M059J (cell line): ENCODE measurements around the gene MAT2A. TPM values are rescaled to one million over a fixed set of nuclear protein-coding genes. Genes with fewer than 3 reads are reported as not detected.
A peak's percentile ranks its signal among the peaks of the same experiment; 100 is the strongest.
"Not testable (repeated sequence)": the region's sequence is repeated elsewhere in the genome, so short reads cannot be mapped to it uniquely, and the experiment has no call there.

Source experiments
- DNase-seq: peaks from one replicate; pipeline ENCODE4 v3.0.0-alpha.2; 2012; ENCODE audit warnings: low read depth
- total RNA-seq: library from RNA; depleted of rRNA; stranded (reverse); fragments of >200 nt; shearing (Covaris generic); gene quantifications from 2 replicates; pipeline ENCODE4 v1.2.3, GENCODE V29; 2014; rRNA removed

The MAT2A gene
- total RNA-seq, 1 experiment from 2014 or later, result 72.4 TPM

DNA sequence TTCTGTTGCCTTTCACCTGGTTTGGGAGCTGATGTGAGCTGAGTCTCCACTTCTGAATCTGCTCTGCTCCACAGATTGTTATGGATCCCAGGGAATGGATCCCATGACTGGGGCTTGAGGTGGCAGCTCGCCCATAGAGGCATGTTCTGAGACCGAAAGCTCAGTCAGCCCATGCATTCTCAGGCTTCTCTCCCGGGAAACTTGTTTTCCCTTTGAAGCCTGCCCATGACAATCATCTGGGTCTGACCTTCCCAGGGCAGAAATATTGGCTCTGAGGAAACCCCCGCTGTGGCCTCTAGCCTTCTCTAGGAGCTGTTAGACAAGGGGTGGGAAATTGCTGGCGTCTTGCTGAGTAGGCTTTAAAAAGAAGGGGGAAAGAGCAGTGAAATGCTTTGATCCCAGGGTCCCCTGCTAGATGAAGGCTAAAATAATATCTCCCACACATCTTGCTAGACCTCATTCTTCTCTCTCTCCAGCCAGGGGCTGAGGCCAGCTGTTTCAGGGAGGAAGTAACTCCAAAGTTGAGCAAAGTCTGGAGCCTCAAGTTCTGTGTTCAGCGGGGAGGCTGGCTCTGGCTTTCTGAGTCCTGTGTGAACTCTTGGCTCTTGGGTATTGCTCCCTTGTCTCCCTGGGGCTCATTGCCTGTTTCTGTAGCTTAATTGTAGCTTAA is 40.4 kb downstream of the MAT2A start:
- no peak for DNase-seq

DNA sequence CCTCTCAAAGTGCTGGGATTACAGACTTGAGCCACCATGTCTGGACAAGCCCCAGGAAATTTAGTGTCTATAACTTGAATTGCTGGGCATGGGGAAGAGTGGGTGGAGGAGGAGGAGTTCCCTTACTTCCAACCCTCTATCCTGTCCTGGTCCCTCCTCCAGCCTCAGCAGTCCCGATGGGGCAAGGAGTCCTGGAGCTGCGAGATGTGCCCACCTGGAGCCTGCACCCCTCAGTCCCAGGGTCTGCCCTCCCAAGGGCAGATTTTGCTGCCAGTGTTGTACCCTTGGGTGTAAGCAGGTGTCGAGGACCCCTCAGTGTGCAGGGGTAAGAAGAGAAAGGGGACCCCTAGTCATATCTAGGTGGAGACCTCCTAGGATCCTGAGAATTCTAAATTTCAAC is 41.2 kb downstream of the MAT2A start:
- DNase-seq, result no peak

DNA sequence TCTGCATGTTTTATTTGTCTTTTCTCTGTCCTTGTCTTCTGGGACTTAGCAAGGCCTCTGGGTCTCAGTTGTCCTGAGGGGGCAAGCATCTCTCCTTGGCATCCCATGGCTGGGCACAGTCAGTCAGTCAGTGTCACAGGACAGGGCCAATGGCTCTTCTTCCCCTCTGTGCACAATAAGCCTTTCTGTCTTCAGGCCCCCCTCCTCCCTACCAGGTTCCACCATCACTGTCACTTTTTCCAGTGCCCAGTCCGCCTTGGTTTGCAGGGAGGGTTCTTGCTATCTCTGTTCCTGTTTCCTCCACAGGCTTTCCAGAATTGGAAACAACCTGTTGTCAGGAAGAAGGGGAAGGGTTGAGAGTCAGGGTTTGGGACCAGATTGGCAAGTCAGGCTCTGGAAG is 43.5 kb downstream of the MAT2A start:
- no peak for DNase-seq

DNA sequence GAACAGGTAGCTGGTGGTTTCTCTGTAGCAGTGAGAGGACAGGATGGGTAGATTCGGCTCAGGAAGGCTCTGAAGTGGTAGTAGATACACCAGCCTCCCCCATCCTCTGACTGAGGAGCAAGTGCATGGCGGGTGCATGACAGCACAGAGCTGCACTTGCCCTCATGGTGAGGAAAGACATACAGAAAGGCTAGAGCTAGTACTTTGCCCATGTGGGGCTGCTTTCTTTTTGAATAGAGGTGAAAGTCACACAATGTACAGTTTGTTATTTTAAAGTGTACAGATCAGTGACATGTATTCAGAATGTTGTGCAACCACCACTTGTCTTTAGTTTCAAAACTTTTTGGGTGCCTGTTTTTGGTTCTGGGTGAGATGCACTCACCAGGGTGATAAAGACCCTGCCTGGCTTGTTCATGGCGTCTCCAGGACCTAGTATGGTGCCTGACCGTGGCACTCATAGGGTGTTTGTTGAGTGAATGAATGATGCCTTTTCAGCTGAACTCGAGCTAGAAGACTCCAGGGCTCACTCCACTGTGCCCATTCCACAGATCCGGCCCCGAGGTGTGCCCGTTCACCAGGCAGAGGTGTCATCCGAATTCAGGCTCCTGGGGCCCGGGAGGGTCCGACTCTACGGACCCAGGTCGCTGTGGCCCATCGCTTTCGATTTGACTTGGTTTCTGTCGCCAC is 44.8 kb downstream of the MAT2A start:
- DNase-seq, result no peak

DNA sequence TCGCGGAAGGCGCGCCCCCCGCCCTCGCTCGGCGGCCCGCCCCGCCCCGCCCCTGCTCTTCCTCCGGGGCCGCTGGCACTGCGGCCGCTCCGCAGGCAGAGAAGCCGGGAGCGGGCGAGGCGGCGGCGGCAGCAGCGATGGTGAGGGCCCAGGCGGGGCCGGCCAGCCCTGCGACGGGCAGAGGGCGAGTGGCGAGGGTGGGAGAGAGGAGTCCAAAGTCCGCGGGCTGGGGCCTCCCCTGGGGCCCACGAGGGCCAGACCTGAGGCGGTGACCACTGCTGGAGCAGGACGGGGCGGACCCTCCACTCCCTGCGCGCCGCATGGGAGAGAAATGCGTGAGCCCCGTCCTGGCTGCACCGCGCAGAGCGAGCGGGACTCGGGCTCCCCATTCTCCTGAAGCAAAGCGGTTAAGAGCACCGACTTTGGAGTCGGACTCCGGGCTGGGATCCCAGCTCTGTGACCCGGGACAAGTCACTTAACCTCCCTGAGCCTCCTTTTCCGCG is 45.4 kb downstream of the MAT2A start, which contains the start of gene VAMP5:
VAMP5 (plus strand) TSS at position 78 of the 503 bp plus-strand sequence; CDS start at position 138, 60 bp downstream.
- DNase-seq, result peak; percentile 30

DNA sequence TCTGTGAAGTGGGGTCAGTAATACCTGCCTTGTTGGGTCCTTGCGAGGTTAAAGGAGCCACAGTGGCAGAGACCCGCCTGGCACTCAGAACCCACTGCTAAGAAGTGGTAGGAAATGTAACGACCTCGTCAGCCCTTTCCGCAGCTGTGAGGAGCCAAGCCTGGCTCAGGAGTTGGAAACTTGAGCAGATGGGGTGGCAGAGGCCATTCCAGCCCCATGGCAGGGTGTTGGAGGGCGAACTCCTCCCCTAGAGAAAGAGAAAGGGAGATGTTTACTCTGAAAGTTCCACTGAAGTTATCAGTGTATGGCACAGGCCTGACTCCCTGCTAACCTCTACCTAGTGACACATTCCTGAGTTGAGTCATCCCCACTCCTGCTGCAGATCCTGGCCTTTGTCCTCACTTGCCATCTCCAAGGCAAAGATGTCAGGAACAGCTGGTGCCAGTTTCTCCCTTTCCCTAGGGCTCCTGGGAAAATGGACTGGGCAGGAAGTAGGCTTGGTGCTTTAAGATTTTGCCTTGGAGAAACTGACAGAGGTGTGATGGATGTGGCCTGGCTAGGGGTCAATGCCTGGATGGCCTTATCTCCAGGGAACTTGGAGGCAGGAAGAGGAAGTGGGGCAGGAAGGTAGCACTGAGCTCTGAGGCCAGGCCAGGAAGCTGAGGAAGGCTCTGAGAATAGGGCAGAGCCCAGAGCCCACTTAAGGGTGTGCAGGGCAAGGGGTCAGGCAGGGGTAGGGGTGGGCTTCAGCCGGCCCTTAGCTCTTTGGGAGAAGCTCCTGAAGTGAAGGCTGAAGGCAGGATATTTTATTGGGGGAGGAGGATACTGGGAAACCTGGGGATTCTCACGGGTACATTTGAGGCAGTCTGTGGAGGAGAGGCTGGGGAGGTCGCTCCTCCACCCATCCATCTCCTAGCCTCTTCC is 46.2 kb downstream of the MAT2A start:
- peak; percentile 95 for DNase-seq

DNA sequence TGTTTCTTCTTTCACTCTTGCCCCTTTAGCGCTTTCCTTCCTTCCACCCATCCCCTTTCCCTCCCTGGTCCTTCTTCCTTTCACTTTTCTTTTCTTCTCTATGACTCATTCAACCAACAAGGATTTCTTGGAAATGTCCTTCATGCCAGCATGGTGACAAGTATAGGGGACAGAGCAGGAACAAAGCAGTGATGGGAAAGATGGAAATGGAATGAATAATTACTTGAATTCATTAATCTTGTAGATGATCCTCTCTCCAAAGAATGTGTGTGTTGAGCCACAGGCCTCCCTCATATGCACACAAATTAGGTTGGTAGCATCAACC is 46.8 kb downstream of the MAT2A start:
- peak; percentile 87 for DNase-seq

DNA sequence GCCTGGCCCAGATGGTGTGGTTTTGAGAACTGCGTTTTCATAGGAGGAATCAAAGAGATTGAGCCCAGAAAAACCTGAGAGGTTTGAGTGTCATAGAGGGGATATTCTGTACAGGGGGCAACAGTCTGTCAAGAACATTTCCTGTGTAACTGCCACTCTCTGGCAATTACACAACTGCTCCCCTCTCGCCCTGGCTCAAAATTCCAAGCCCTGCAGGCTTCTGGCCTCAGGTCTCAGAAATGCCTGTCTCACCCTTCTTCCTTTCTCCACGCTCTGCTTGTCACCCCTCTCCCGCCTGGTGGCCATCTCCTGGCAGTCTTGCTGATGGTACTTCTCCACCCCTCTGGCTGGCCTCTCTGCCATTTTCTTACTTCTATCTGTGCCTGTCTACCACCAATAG is 49.3 kb downstream of the MAT2A start:
- DNase-seq, result no peak

DNA sequence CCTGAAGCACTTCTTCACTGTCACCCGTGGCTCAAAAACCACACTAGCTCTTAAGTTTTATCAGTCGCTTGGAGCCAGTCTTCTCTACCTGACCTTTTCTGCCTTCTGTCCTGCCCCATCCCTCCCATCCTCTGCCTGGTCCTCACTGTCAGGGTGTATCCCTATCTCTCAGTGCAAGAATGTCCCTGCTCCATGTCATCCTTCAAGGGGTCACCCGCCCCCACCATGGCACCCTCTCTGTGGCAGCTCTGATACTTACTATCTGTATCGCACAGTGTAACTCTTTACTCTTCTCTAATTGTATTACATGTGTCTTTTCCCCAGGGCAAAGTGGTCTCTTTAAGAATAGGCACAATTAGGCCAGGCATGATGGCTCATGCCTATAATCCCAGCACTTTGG is 49.7 kb downstream of the MAT2A start:
- DNase-seq, result no peak

DNA sequence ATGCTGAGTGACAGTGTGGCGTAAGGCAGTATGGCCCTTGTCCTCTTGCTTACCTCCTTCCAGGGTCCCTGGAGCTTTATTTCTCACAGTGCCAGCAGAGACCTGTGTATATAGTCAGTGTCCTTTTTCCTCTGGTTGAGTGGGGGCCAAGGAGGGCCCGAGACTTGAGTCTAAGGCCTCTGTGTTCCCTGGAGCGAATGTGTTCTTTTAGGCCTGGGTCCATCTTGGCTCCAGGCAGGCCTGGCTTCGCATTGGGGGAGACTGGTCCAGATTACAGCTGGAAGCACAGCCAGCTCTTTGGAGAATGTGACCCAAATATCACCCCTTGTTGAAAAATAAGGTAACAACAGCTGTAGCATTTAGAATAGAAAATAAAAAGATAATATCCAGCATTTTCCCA is 50.2 kb downstream of the MAT2A start:
- DNase-seq, result no peak

DNA sequence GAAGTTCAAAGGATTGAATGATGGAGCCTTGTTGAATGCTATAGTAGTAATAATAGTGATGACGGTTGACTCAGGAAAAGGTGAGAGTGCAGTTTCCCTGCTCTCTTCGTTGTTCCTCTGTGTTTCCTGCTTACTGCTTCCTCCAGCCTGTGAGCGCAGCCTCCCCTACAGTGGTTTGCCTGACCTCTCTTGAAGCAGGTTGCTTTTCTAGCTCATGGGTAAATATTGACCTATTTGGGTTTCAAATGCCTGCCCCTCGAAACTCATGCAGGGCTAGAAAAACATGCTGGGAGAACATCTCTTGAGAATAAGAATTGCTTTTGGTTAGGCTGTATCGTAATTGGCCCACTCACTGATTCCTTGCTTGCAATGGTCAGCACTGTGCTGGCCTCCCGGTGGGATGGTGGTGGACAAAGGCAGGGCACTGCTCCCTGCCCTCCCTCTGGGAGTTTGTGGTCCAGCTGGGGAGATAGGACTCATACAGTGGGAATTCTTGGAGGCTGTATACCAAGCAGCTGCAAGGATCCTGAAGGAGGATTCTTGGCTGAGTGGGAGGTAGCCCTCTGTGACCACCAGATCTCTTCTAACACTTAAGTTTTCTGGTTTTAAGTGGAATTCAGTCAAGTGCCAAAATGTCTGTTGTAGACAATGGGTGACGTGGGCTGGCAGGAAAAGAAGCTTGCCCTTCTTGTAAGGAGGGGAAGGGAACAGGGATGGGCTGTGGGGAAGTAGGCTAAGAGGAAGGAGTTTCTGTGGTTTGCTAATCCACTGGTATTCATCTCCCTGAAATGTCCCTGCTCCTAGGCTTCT is 51.2 kb downstream of the MAT2A start:
- DNase-seq, result peak; percentile 82

DNA sequence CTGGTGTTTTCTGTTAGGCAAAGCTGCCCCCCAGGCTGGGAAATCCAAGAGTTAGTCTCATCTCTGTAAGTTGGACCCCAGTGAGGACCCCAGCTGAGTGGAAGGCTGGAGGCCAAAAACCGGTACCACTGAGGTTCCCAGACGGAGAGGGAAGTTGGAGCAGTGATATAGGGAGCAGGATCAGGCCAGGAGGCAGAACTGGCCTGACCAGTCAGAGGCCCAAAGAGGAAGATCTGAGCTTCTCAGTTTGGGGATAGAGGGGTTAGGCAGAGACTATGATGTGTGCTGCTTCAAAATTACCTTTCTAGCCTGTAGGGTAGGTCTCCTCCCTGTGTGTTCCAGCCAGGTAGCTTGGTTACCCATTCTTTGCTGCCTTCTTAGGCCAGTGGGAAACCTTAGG is 52.0 kb downstream of the MAT2A start:
- DNase-seq, result no peak

DNA sequence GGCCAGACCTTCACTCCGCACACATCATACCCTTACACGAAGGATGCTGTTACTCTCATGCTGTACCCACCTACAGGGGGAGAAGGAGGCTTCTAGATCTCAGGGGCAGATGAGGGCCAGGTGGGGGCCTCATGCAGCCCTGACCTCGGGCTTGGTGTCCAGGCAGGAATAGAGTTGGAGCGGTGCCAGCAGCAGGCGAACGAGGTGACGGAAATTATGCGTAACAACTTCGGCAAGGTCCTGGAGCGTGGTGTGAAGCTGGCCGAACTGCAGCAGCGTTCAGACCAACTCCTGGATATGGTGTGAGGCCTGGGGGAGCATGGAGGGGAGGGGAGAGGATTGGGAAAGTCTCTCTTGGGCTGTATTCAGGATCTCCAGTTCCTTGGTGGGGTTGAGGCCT is 52.6 kb downstream of the MAT2A start:
- no peak for DNase-seq

DNA sequence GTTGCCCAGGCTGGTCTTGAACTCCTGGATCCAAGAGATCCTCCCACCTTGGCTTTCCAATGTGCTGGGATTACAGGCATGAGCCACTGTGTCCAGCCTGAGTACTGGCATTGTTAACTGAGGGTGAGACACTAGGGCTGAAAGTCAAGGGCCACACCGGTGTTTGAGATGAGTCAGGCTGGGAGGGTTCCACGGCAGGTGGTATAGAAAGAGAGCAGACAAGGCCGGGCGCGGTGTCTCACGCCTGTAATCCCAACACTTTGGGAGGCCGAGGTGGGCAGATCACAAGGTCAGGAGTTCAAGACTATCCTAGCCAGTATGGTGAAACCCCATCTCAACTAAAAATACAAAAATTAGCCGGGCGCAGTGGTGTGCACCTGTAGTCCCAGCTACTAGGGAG is 53.3 kb downstream of the MAT2A start:
- DNase-seq, result not testable (repeated sequence)

DNA sequence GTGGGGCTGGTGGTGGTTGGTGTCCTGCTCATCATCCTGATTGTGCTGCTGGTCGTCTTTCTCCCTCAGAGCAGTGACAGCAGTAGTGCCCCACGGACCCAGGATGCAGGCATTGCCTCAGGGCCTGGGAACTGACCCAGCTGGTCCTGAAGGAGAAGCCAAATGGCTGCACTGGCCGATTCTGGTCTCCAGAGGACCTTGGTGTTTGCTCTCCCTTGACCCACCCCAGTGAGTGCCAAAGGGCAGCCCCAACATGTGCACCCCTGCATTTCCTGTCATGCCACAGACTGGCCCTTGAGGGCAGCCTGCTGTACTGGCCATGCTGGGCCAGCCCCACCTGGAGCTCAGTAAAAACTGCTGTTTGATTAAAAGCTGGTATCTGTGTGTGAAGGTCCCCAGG is 54.1 kb downstream of the MAT2A start:
- DNase-seq, result no peak

Other genes starting within 250 kb of the MAT2A start
- gene TGOLN2, start 211.2 kb upstream of the MAT2A start, total RNA-seq, result 88.8 and 134 TPM in 2 replicates
- gene RETSAT, start 184.6 kb upstream of the MAT2A start, total RNA-seq, result 19.0 and 25.0 TPM in 2 replicates
- gene ELMOD3, start 184.4 kb upstream of the MAT2A start, total RNA-seq, result 9.6 and 13.1 TPM in 2 replicates
- 78.8 and 89.4 TPM in 2 replicates for gene CAPG, start 128.8 kb upstream of the MAT2A start, total RNA-seq
- gene SH2D6, start 120.5 kb upstream of the MAT2A start, total RNA-seq, result not detected in 2 replicates
- gene GGCX, start 22.3 kb downstream of the MAT2A start, total RNA-seq, result 21.2 and 56.2 TPM in 2 replicates
- gene VAMP8, start 38.4 kb downstream of the MAT2A start, total RNA-seq, result 0.27 TPM in 1 of 2 replicates, not detected in the other
- gene VAMP5, start 45.3 kb downstream of the MAT2A start, total RNA-seq, result 15.1 and 22.3 TPM in 2 replicates
- 332 and 413 TPM in 2 replicates for gene RNF181, start 56.6 kb downstream of the MAT2A start, total RNA-seq
- 2.3 and 3.6 TPM in 2 replicates for gene TMEM150A, start 63.5 kb downstream of the MAT2A start, total RNA-seq
- gene C2orf68, start 72.9 kb downstream of the MAT2A start, total RNA-seq, result 11.9 and 19.1 TPM in 2 replicates
- 102 and 118 TPM in 2 replicates for gene USP39, start 77.0 kb downstream of the MAT2A start, total RNA-seq
- not detected in 2 replicates for gene SFTPB, start 129.0 kb downstream of the MAT2A start, total RNA-seq
- not detected in 2 replicates for gene GNLY, start 155.2 kb downstream of the MAT2A start, total RNA-seq
- 21.4 and 43.0 TPM in 2 replicates for gene ATOH8, start 214.8 kb downstream of the MAT2A start, total RNA-seq